SKM-1 treated with dmso at 0.1 percent for 144 hours (cell line): Measurements from ENCODE around the gene PHETA1.

Experiments used
- DNase-seq: peaks from one replicate; lab custom pipeline; 2025; ENCODE audit not compliant: unreplicated experiment; lab: John Stamatoyannopoulos, UW

Gene PHETA1

GRCh38 chr12:111327474-111327873 is 41.4 kb downstream of the PHETA1 start:
- no peak for DNase-seq

- DNase-seq: no peak
Measured at GRCh38 chr12:111322336-111323250, 46.3 kb downstream of the PHETA1 start.

- no peak for DNase-seq
Measured at GRCh38 chr12:111321317-111321716, 47.6 kb downstream of the PHETA1 start.

- DNase-seq: no peak
Measured at GRCh38 chr12:111320258-111321050, 48.4 kb downstream of the PHETA1 start.

GRCh38 chr12:111319600-111320257 is 49.2 kb downstream of the PHETA1 start:
- no peak for DNase-seq

GRCh38 chr12:111318450-111318849 is 50.4 kb downstream of the PHETA1 start:
- DNase-seq: no peak

GRCh38 chr12:111316671-111317070 is 52.2 kb downstream of the PHETA1 start:
- DNase-seq: peak; percentile 16

GRCh38 chr12:111314953-111315539 is 53.8 kb downstream of the PHETA1 start:
- no peak for DNase-seq

GRCh38 chr12:111313833-111314259 is 55.0 kb downstream of the PHETA1 start:
- DNase-seq: peak; percentile 39

GRCh38 chr12:111312708-111313107 is 56.2 kb downstream of the PHETA1 start:
- DNase-seq: no peak

GRCh38 chr12:111312016-111312415 is 56.9 kb downstream of the PHETA1 start:
- no peak for DNase-seq

- no peak for DNase-seq
Measured at GRCh38 chr12:111311011-111311410, 57.9 kb downstream of the PHETA1 start.
